Measurements from ENCODE around the gene PRLHR.

DNA sequence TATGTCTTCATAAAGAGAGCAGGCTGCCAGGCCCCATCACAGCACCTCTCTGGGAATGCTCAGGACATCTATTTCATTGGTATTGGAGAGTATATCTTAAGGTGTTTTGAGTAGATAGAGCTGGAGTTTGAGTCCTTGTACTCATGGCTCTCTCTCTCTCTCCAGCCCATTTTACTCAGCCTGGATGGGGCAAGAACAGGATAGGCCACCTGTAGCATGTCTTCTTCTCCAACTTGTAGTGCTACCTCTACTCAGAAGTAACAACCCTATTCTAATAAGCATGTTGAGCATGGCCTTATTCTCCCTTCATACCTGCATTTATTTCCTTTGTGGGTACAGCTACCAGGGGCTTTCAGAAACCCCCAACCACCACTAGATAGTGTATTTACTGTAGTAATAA lies 21.9 kb downstream of the PRLHR start:
- no peak for TF ChIP-seq POLR2A (IDR thresholded peaks at IDR 0.05)
- TF ChIP-seq, protein P1, sequence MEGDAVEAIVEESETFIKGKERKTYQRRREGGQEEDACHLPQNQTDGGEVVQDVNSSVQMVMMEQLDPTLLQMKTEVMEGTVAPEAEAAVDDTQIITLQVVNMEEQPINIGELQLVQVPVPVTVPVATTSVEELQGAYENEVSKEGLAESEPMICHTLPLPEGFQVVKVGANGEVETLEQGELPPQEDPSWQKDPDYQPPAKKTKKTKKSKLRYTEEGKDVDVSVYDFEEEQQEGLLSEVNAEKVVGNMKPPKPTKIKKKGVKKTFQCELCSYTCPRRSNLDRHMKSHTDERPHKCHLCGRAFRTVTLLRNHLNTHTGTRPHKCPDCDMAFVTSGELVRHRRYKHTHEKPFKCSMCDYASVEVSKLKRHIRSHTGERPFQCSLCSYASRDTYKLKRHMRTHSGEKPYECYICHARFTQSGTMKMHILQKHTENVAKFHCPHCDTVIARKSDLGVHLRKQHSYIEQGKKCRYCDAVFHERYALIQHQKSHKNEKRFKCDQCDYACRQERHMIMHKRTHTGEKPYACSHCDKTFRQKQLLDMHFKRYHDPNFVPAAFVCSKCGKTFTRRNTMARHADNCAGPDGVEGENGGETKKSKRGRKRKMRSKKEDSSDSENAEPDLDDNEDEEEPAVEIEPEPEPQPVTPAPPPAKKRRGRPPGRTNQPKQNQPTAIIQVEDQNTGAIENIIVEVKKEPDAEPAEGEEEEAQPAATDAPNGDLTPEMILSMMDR (IDR thresholded peaks at IDR 0.05), result no peak
- TF ChIP-seq POLR2AphosphoS5 (IDR thresholded peaks at IDR 0.05), result no peak
- no peak for TF ChIP-seq EP300 (IDR thresholded peaks at IDR 0.05)

Measured in upper lobe of left lung (tissue), 4 donors.